CD4-positive, alpha-beta memory T cell (primary cell): ENCODE results near the gene GRXCR1. TPM values are rescaled to one million over a fixed set of nuclear protein-coding genes. Genes with fewer than 3 reads are reported as not detected.

Experiments used
- CTCF ChIA-PET: fragments of 350-600 bp; sonication (Branson Sonifier 250); formaldehyde crosslinking; loops from one replicate; lab custom pipeline; 2021; ENCODE audit warnings: inconsistent platforms; ENCODE audit not compliant: partially characterized antibody; lab: Charles Lee
- POLR2A ChIA-PET: fragments of 350-600 bp; sonication (Branson Sonifier 250); formaldehyde crosslinking; loops from one replicate; lab custom pipeline; 2021; ENCODE audit not compliant: partially characterized antibody; lab: Charles Lee
- DNase-seq, 5 donors: peaks; one replicate each; pipeline versions ENCODE4 v3.0.0 to v3.0.0-alpha.2; 2020 to 2022; ENCODE audit warnings: mixed read lengths in 1 of 5
- H3K27ac ChIP-seq: one replicate; pipeline ENCODE4 v1.7.0; 2013; ENCODE audit warnings: low read depth, low read length
- H3K27me3 ChIP-seq: 2 replicates; pipeline ENCODE4 v1.7.0; 2013; ENCODE audit warnings: mild to moderate bottlenecking, low read length, moderate library complexity; ENCODE audit not compliant: insufficient read depth
- H3K36me3 ChIP-seq: 2 replicates; pipeline ENCODE4 v1.7.0; 2013; ENCODE audit warnings: mild to moderate bottlenecking, low read length, moderate library complexity; ENCODE audit not compliant: insufficient read depth
- H3K4me1 ChIP-seq: 2 replicates; pipeline ENCODE4 v1.7.0; 2013; ENCODE audit warnings: mild to moderate bottlenecking, low read length, moderate library complexity; ENCODE audit not compliant: insufficient read depth
- H3K4me3 ChIP-seq, 2 donors: one replicate each; pipeline ENCODE4 v1.7.0; 2013; ENCODE audit warnings: low read length in 2 of 2, mild to moderate bottlenecking in 1 of 2
- H3K9me3 ChIP-seq, 2 donors: one replicate each; pipeline ENCODE4 v1.7.0; 2013; ENCODE audit warnings: low read length in 2 of 2, control low read depth in 1 of 2; ENCODE audit not compliant: control insufficient read depth in 1 of 2
- H3K27ac Mint-ChIP-seq, 7 donors: one replicate each; pipeline ENCODE4 v1.8.0; 2020 to 2021; ENCODE audit warnings: mixed read lengths in 7 of 7, mild to moderate bottlenecking in 6 of 7, inconsistent platforms in 3 of 7, moderate library complexity in 3 of 7
- H3K27me3 Mint-ChIP-seq, 2 donors: one replicate each; pipeline ENCODE4 v1.8.0; 2020 to 2021; ENCODE audit warnings: mixed read lengths in 2 of 2
- H3K36me3 Mint-ChIP-seq, 2 donors: one replicate each; pipeline ENCODE4 v1.8.0; 2020 to 2021; ENCODE audit warnings: mixed read lengths in 2 of 2, inconsistent platforms in 1 of 2, mild to moderate bottlenecking in 1 of 2
- H3K4me1 Mint-ChIP-seq, 4 donors: one replicate each; pipeline ENCODE4 v1.8.0; 2020 to 2021; ENCODE audit warnings: mixed read lengths in 4 of 4, mild to moderate bottlenecking in 1 of 4
- H3K4me3 Mint-ChIP-seq, 8 donors: one replicate each; pipeline ENCODE4 v1.8.0; 2020 to 2021; ENCODE audit warnings: mixed read lengths in 8 of 8, mild to moderate bottlenecking in 7 of 8, moderate library complexity in 6 of 8, inconsistent platforms in 3 of 8
- H3K9me3 Mint-ChIP-seq, 8 donors: one replicate each; pipeline ENCODE4 v1.8.0; 2020 to 2021; ENCODE audit warnings: mixed read lengths in 8 of 8, mild to moderate bottlenecking in 5 of 8, inconsistent platforms in 3 of 8, moderate library complexity in 1 of 8
- intact Hi-C: fragments of 100-400 bp; cut with micrococcal nuclease; formaldehyde crosslinking; loops from one replicate; pipeline ENCODE4 v1.15.1; 2023
- polyA plus RNA-seq, 2 donors: library from polyadenylated mRNA; unstranded; fragments of 300-500 nt; fragmentation: Illumina TruSeq; gene quantifications; one replicate each; pipeline ENCODE4 v1.2.3, GENCODE V29; 2021
- total RNA-seq, 2 experiments: library from RNA; stranded (reverse); gene quantifications; one replicate each; pipeline ENCODE4 v1.2.3, GENCODE V29; 2021

Gene GRXCR1
- total and polyA plus RNA-seq, 4 experiments from 2014 or later: not detected

- DNase-seq: no peak
- Histone ChIP-seq H3K9me3 (no peaks in the 10 kb centered on the region), H3K4me3 (no peak overlapping the region), H3K4me1 (no peaks in the 10 kb centered on the region), H3K27me3 (no peaks in the 10 kb centered on the region), H3K36me3 (no peaks in the 10 kb centered on the region), H3K27ac (no peak overlapping the region)
- Mint-ChIP-seq H3K27ac (no peak overlapping the region), H3K27me3 (no peaks in the 10 kb centered on the region), H3K36me3 (no peaks in the 10 kb centered on the region), H3K9me3 (peaks cover 0 to 5% (median 0%) of the 10 kb centered on the region in 8 donors), H3K4me1 (no peaks in the 10 kb centered on the region), H3K4me3 (no peak overlapping the region)
- intact Hi-C loops: no loop called here
- ChIA-PET POLR2A (no interaction called here), CTCF (no interaction called here)
Measured at GRCh38 chr4:43047058-43047457, 154.5 kb downstream of the GRXCR1 start.

- POLR2A ChIA-PET: no interaction called here
Measured at GRCh38 chr4:43048570-43048969, 156.1 kb downstream of the GRXCR1 start.

GRCh38 chr4:43049326-43049725 lies 156.8 kb downstream of the GRXCR1 start:
- peaks cover 0 to 5% (median 2%) of the 10 kb centered on the region in 8 donors for H3K9me3 Mint-ChIP-seq
- POLR2A ChIA-PET: no interaction called here
- CTCF ChIA-PET: no interaction called here
- intact Hi-C loops: no loop called here
- DNase-seq: no peak
- no peak overlapping the region for H3K4me3 Mint-ChIP-seq
- Histone ChIP-seq H3K36me3 (no peaks in the 10 kb centered on the region), H3K27ac (no peak overlapping the region), H3K4me3 (no peak overlapping the region), H3K27me3 (no peaks in the 10 kb centered on the region), H3K9me3 (no peaks in the 10 kb centered on the region), H3K4me1 (no peaks in the 10 kb centered on the region)
- no peaks in the 10 kb centered on the region for H3K4me1 Mint-ChIP-seq
- H3K36me3 Mint-ChIP-seq: no peaks in the 10 kb centered on the region
- H3K27ac Mint-ChIP-seq: no peak overlapping the region
- H3K27me3 Mint-ChIP-seq: no peaks in the 10 kb centered on the region

More at GRCh38 chr4:43048570-43048969, 156.1 kb downstream of the GRXCR1 start:
- no peaks in the 10 kb centered on the region for H3K9me3 ChIP-seq
- H3K27ac ChIP-seq: no peak overlapping the region
- Mint-ChIP-seq H3K9me3 (peaks cover 0 to 5% (median 2%) of the 10 kb centered on the region in 8 donors), H3K4me3 (no peak overlapping the region), H3K27me3 (no peaks in the 10 kb centered on the region), H3K27ac (no peak overlapping the region), H3K36me3 (no peaks in the 10 kb centered on the region), H3K4me1 (no peaks in the 10 kb centered on the region)
- H3K36me3 ChIP-seq: no peaks in the 10 kb centered on the region
- no peaks in the 10 kb centered on the region for H3K4me1 ChIP-seq
- H3K27me3 ChIP-seq: no peaks in the 10 kb centered on the region
- DNase-seq: no peak
- H3K4me3 ChIP-seq: no peak overlapping the region
- CTCF ChIA-PET: no interaction called here
- intact Hi-C loops: no loop called here

GRCh38 chr4:43066415-43066814 lies 173.9 kb downstream of the GRXCR1 start:
- H3K4me3 ChIP-seq: no peak overlapping the region
- intact Hi-C loops: no loop called here
- H3K27ac Mint-ChIP-seq: no peak overlapping the region
- H3K9me3 Mint-ChIP-seq: peaks cover 0 to 5% (median under 1%) of the 10 kb centered on the region in 8 donors
- no peak overlapping the region for H3K27ac ChIP-seq
- no peaks in the 10 kb centered on the region for H3K4me1 Mint-ChIP-seq
- no peak for DNase-seq
- H3K27me3 Mint-ChIP-seq: no peaks in the 10 kb centered on the region
- H3K9me3 ChIP-seq: no peaks in the 10 kb centered on the region
- no peak overlapping the region for H3K4me3 Mint-ChIP-seq
- no peaks in the 10 kb centered on the region for H3K36me3 ChIP-seq
- H3K36me3 Mint-ChIP-seq: no peaks in the 10 kb centered on the region
- CTCF ChIA-PET: no interaction called here
- POLR2A ChIA-PET: no interaction called here
- no peaks in the 10 kb centered on the region for H3K4me1 ChIP-seq
- H3K27me3 ChIP-seq: no peaks in the 10 kb centered on the region

GRCh38 chr4:43071069-43071468 lies 178.6 kb downstream of the GRXCR1 start:
- no peak for DNase-seq
- H3K4me3 ChIP-seq: no peak overlapping the region
- H3K27me3 ChIP-seq: no peaks in the 10 kb centered on the region
- H3K36me3 ChIP-seq: no peaks in the 10 kb centered on the region
- peaks cover 0 to 14% (median 7%) of the 10 kb centered on the region in 8 donors for H3K9me3 Mint-ChIP-seq
- no peak overlapping the region for H3K27ac Mint-ChIP-seq
- ChIA-PET CTCF (no interaction called here), POLR2A (no interaction called here)
- intact Hi-C loops: no loop called here
- no peaks in the 10 kb centered on the region for H3K4me1 ChIP-seq
- no peak overlapping the region for H3K4me3 Mint-ChIP-seq
- H3K36me3 Mint-ChIP-seq: no peaks in the 10 kb centered on the region
- H3K27ac ChIP-seq: no peak overlapping the region
- no peaks in the 10 kb centered on the region for H3K9me3 ChIP-seq
- no peaks in the 10 kb centered on the region for H3K27me3 Mint-ChIP-seq
- no peaks in the 10 kb centered on the region for H3K4me1 Mint-ChIP-seq

Other genes starting within 250 kb of the GRXCR1 start
- 10 to 100 TPM; 25.8 to 33.5 TPM for gene ATP8A1, start 235.6 kb upstream of the GRXCR1 start, total RNA-seq
- gene ATP8A1, start 235.6 kb upstream of the GRXCR1 start, polyA plus RNA-seq: 1 to 10 TPM; 4.3 to 9.6 TPM